ENCODE measurements around the gene CDC42EP1.
"Not testable (repeated sequence)": the region's sequence is repeated elsewhere in the genome, so short reads cannot be mapped to it uniquely, and the experiment has no call there.

Gene CDC42EP1

DNA sequence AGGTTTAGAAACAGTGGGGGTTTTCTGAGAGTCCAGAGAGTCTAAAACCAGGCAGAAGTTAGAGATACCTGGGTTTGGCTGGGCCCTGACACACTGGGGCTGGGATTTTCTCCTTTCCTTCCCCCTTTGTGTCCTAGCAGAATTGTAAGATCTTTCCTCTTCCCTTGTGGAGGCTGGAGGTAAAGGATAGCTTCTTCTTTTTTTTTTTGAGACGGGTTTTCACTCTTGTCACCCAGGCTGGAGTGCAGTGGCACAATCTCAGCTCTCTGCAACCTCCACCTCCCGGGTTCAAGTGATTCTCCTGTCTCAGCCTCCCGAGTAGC, 49.8 kb downstream of the CDC42EP1 start:
- not testable (repeated sequence) for DNase-seq (ENCODE audit: low read depth in 2 of 2, low spot score in 1 of 2)

DNA sequence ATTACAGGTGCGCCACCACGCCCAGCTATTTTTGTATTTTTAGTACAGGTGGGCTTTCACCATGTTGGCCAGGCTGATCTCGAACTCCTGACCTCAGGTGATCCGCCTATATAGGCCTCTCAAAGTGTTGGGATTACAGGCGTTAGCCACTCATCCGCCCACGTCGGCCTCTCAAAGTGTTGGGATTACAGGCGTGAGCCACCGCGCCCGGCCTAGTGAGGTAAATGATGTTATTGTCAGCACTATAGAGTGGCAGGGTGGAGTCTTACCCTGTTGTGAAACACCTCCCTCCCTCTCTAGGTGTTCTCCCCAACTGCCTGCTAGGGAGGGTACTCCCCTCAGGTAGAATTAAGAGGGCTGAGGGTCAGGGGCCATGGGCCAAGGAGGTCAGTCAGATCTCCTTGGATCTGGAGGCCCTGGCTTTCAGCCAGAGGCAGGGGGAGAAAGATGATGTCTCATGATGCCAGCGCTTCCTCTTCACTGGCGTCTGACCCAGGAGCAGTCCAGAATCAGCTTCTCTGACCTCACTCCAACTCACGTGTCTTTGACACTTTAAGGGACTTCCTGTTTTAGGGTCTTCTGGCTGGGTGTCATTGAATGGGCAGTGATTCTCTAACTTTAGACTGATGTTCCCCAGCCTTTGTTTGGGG, 50.3 kb downstream of the CDC42EP1 start:
- DNase-seq (ENCODE audit: low read depth in 2 of 2, low spot score in 1 of 2), result no peak

DNA sequence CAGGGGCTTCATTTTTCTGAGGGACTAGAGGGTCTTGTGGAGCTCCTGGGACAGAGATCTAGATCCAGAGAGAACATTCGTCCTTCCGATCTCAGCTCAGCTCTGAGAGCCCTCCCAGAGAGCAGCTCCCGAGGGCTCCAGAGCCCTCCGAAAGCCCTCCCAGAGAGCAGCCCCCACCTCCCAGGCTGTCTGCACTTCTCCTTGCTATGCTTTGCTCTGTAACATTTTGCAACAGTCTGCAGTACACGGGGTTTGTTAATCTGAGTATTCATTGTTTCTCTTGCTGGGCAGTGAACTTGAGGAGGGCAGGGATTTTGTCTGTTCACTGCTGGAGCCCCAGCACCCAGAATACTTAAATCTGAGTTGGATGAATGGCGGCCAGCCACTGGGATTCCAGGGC, 50.9 kb downstream of the CDC42EP1 start:
- DNase-seq (ENCODE audit: low read depth in 2 of 2, low spot score in 1 of 2), result no peak

DNA sequence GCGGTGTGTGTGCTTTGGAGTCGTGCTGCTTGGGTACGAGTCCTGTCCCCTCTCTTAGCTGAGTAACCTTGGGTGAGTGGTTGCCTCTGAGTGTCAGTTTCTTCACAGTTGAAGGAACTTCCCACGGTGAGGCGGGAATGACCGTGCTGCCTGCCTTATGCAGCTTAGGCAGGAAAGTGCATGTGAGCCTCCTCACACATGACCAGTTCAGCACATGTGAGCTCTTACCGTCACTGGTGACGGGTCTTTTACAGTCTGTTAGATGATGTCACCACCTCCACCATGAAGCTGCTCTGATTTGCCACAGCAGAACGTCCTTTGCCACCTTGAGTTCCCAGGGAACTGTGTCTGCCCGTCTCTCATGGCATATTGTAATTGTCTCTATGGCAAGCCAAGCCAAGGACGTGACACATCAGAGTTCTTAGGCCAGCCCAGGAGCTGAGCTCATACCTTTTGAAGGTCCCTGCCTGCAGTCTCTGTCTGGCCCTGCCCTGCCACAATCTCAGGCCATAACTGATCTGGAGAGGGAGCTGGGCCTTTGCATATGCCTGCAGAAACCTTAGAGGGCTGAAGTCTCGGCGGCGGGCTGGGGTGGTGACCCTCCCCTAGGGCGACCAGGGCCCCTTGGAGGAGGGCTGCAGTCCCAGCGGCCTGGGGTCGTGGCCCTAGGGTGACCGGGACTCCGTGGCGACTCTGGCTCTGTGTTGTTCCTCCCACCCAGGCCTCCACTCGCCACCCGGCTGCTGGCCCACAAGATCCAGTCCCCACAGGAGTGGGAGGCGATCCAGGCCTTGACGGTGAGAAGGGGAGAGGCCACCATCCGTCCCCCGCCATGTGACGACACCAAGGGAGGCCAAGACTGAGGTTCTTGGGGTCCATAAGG, 56.2 kb downstream of the CDC42EP1 start:
- DNase-seq (ENCODE audit: low read depth in 2 of 2, low spot score in 1 of 2), result no peak

DNA sequence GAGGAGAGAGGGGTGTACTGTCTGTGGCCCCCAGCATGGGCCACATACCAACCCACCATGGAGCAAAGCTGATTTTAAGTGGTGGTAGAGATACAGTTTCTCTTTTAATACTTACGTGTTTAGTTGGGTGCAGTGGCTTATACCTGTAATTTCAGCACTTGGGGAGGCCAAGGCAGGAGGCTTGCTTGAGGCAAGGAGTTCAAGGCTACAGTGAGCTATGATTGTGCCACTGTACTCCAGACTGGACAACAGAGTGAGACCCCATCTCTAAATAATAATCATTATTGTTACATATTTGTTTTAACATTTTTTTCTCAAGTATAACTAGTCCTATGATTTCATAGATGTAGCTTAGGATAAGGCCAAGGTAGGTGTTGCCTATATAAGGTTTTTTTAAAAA, 57.2 kb downstream of the CDC42EP1 start:
- no peak for DNase-seq (ENCODE audit: low read depth in 2 of 2, low spot score in 1 of 2)

DNA sequence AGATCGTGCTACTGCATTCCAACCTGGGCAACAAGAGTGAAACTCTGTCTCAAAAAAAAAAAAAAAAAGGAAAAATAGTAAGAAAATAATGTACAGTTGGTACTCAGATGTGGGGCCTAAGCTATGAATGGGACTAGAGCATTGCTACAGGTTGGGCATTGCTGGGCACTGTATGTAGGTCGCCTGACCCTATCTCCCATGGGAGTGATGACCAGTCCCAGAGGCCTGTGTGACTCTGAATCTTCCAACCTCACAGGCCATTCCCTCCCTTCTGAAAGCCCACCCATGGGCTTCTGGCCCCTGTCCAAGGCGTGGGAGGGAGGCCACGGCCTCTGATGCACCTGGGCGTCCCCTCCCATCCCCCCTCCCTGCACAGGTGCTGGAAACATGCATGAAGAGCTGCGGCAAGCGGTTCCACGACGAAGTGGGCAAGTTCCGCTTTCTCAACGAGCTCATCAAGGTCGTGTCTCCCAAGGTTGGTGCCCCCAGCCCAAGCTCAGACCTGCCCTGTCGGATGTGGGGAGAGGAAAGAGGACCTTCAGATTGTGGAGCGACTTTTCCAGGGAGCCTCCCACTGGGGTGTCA, 57.9 kb downstream of the CDC42EP1 start:
- DNase-seq (ENCODE audit: low read depth in 2 of 2, low spot score in 1 of 2), result no peak

DNA sequence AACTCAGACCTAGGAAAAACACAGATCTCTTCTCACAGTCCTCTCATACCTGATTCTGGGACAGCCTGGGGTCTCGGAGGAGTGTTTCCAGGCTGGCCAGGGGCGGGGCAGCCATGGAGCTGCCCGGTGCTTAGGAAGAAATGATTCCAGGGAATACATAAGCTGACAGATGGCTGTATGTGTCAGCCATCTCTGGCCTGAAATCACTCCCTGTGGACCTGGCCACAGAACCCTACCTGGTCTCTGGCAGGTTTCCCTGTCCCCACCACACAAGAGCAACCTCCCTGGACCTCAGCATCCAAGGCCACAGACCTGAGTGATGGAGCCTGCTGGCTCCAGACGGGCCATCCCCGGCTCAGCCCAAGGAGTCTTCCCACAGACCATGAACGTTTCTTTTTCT, 58.4 kb downstream of the CDC42EP1 start:
- DNase-seq (ENCODE audit: low read depth in 2 of 2, low spot score in 1 of 2), result no peak
